Measurements from ENCODE around the gene COPG2. TPM values are rescaled to one million over a fixed set of nuclear protein-coding genes. Genes with fewer than 3 reads are reported as not detected.
A peak's percentile ranks its signal among the peaks of the same experiment; 100 is the strongest.

Gene COPG2
- total RNA-seq: 15.3 and 15.4 TPM in 2 replicates

GRCh38 chr7:130668258-130669084 lies at the start of gene COPG2:
COPG2 (minus strand) TSS chr7:130668748; CDS start chr7:130668668, 80 bp downstream.
- Mint-ChIP-seq H3K36me3 (ENCODE audit: low read depth) (peaks cover 5% of the 10 kb centered on the region), H3K4me1 (peaks cover 11% of the 10 kb centered on the region), H3K27ac (peak within 1 kb of the TSS; percentile 75), H3K9me3 (no peaks in the 10 kb centered on the region), H3K27me3 (peaks cover 3% of the 10 kb centered on the region), H3K4me3 (peak within 1 kb of the TSS; percentile 89)
- ATAC-seq (ENCODE audit: low read depth) (peak; percentile 93), DNase-seq (peak; percentile 87)
- POLR2A ChIA-PET: interaction anchor here (1.0 kb wide), 1 partner anchor 463 kb away, joined by 5 read pairs; the partner anchor contains the start of gene TMEM209
- TF ChIP-seq CTCF (IDR thresholded peaks at IDR 0.05): no peak
- intact Hi-C loops (cut with micrococcal nuclease): loop anchor here (1.0 to 5.0 kb wide), 7 partner anchors 66 to 716 kb away; partner anchors contain the start of genes CEP41, KLF14, KLHDC10 and MKLN1
- CTCF ChIA-PET: interaction anchor here (1.0 kb wide), 1 partner anchor 596 kb away, joined by 3 read pairs; no protein-coding TSS in a partner anchor

DNA sequence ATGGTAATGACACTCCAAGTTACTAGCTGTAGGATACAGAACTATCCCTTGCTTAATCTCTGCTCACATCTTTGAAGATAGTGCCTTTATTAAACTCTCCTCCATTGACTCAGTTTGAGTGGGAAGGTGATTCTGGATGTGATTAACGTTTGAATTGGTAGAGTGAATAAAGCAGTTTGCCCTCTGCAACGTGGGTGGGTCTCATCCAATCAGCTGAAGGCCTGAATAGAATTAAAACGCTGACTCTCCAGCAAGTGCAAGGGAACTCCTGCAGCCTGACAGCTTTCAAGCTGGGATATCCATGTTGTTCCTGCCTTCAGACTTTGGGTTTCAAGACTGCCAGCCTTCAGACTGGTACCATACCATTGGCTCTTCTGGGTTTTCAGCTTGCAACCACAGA lies 43.9 kb upstream of the COPG2 start:
- no peak for TF ChIP-seq CTCF (IDR thresholded peaks at IDR 0.05)
- H3K27ac Mint-ChIP-seq: no peak overlapping the region
- intact Hi-C loops (cut with micrococcal nuclease): no loop called here
- DNase-seq (no peak), ATAC-seq (ENCODE audit: low read depth) (no peak)
- POLR2A ChIA-PET: no interaction called here
- CTCF ChIA-PET: interaction anchor here (0.6 kb wide), 1 partner anchor 46 kb away, joined by 3 read pairs; no protein-coding TSS in a partner anchor
- no peaks in the 10 kb centered on the region for H3K36me3 Mint-ChIP-seq (ENCODE audit: low read depth)
- H3K4me3 Mint-ChIP-seq: no peak overlapping the region
- H3K27me3 Mint-ChIP-seq: peaks cover 11% of the 10 kb centered on the region
- H3K4me1 Mint-ChIP-seq: no peaks in the 10 kb centered on the region
- H3K9me3 Mint-ChIP-seq: no peaks in the 10 kb centered on the region

DNA sequence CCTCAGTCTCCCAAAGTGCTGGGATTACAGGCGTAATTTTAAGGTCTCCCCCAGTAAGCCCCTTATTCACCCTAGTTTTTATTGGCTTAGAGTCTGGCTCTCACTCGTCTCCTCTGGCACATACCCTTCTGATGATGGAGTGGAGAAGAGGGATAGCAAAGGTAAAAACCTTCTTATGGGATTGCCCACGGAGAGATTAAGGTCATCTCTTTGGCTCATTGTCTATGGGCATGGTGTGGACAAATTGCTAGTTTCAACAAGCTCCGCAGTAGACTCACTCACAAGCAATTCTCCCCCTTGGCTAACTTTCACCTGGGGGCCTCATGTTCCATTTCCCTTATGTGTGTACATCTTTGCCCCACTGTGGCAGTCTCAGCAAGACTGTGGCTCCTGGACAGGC lies 40.2 kb upstream of the COPG2 start:
- ATAC-seq (ENCODE audit: low read depth) (no peak), DNase-seq (no peak)
- Mint-ChIP-seq H3K9me3 (peaks cover 7% of the 10 kb centered on the region), H3K27me3 (peaks cover 24% of the 10 kb centered on the region), H3K4me3 (no peak overlapping the region), H3K36me3 (ENCODE audit: low read depth) (no peaks in the 10 kb centered on the region), H3K4me1 (no peaks in the 10 kb centered on the region), H3K27ac (no peak overlapping the region)
- ChIA-PET CTCF (no interaction called here), POLR2A (no interaction called here)
- intact Hi-C loops (cut with micrococcal nuclease): no loop called here
- no peak for TF ChIP-seq CTCF (IDR thresholded peaks at IDR 0.05)

- ChIA-PET POLR2A (no interaction called here), CTCF (no interaction called here)
- no peak for TF ChIP-seq CTCF (IDR thresholded peaks at IDR 0.05)
- no peaks in the 10 kb centered on the region for H3K36me3 Mint-ChIP-seq (ENCODE audit: low read depth)
- H3K27ac Mint-ChIP-seq: no peak overlapping the region
- H3K4me3 Mint-ChIP-seq: no peak overlapping the region
- DNase-seq: no peak
- no peak for ATAC-seq (ENCODE audit: low read depth)
- H3K27me3 Mint-ChIP-seq: peaks cover 24% of the 10 kb centered on the region
- no peaks in the 10 kb centered on the region for H3K4me1 Mint-ChIP-seq
- H3K9me3 Mint-ChIP-seq: peaks cover 7% of the 10 kb centered on the region
- intact Hi-C loops (cut with micrococcal nuclease): no loop called here
These were observed 39.5 kb upstream of the COPG2 start for GRCh38 chr7:130708001-130708400.

- DNase-seq (no peak), ATAC-seq (ENCODE audit: low read depth) (no peak)
- Mint-ChIP-seq H3K4me3 (no peak overlapping the region), H3K4me1 (no peaks in the 10 kb centered on the region), H3K9me3 (peaks cover 7% of the 10 kb centered on the region), H3K27me3 (peaks cover 19% of the 10 kb centered on the region), H3K36me3 (ENCODE audit: low read depth) (no peaks in the 10 kb centered on the region), H3K27ac (no peak overlapping the region)
- CTCF ChIA-PET: no interaction called here
- POLR2A ChIA-PET: no interaction called here
- intact Hi-C loops (cut with micrococcal nuclease): no loop called here
- no peak for TF ChIP-seq CTCF (IDR thresholded peaks at IDR 0.05)
These were observed 35.3 kb upstream of the COPG2 start for GRCh38 chr7:130703851-130704250.

Data from activated B cell treated with CpG ODN at 0.5 μM for 24 hours (primary cell).